ENCODE data around the gene THADA. TPM values are rescaled to one million over a fixed set of nuclear protein-coding genes. Genes with fewer than 3 reads are reported as not detected.

The THADA gene
- total RNA-seq, 1 donor from 2014 or later, result 28.3 TPM

DNA sequence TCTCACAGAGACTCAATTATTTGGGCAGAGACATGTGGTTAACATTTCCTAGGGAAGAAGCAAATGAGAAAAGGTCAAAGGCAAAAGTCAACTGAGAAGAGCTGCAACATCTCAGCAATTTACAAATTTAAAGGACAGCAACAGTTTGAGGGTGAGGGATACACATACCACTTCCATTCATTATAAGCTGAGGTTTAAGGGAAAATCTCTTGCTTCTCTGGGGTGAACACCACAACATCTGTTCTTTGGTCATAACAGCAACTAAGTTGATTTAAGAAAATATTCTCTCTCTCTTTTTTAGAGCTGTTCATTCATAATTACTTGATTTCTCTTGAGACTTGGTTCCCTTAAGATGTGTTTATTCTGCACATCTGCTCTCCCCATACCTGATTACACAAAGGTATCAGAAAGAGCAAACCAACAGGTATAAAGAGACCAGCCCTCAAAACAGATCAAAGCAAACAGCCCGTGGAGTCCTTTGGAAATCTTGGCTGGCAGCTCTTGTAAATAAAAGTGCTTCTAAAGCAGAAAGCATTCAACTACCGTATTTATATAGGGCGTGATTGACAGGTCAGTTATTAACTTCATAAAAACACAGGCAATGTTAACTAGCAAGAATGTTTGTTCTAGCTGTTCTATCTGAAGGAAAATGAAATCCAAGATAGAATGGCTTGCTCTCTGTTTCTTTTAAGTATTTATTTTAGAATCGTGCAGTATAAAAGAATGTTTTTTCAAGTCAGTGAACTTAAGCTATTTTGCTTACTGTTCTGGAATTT lies 132.8 kb downstream of the THADA start:
- no peaks in the 10 kb centered on the region for H3K27me3 Mint-ChIP-seq (ENCODE audit: unreplicated experiment)
- peaks cover 3% of the 10 kb centered on the region for H3K36me3 Mint-ChIP-seq (ENCODE audit: unreplicated experiment)
- DNase-seq (ENCODE audit: extremely low spot score, unreplicated experiment), result no peak
- no peak for TF ChIP-seq CTCF (IDR thresholded peaks at IDR 0.05)
- H3K9me3 Mint-ChIP-seq (ENCODE audit: unreplicated experiment), result no peaks in the 10 kb centered on the region
- H3K4me1 Mint-ChIP-seq (ENCODE audit: unreplicated experiment), result peaks cover 89% of the 10 kb centered on the region
- peak overlapping the region; percentile 40 for H3K4me3 Mint-ChIP-seq (ENCODE audit: unreplicated experiment)
- H3K27ac Mint-ChIP-seq (ENCODE audit: unreplicated experiment), result peak overlapping the region; percentile 93

DNA sequence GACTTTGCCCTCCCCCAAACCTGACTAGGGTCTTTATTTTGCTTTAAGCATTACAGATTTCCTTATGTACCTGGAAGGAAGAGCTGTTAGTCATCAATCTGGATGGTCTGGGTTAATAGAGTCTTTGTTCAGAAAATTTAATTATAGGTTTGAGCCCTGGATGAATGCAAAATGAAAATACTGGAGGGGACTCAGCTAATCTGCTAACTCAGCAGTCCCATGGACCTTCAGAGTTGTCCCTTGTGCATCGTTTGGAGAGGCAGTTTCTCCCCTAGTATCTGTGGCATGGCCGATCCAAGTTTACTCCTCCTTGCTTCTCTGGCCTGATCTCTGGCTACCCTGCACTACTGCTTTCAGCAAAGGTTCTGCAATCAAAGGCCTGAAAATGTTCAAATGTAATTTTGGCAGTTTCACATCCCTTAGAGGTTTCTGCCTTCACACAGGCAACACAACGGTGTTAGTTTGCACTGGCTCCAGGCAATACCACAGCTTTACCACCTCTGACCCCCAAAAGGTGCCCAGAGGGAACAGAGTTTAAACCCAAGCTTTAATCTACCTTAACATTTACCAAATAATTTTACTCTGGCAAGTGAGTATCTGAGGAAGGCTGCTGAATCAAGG lies 134.3 kb downstream of the THADA start:
- peak overlapping the region; percentile 93 for H3K27ac Mint-ChIP-seq (ENCODE audit: unreplicated experiment)
- H3K36me3 Mint-ChIP-seq (ENCODE audit: unreplicated experiment), result peaks cover 3% of the 10 kb centered on the region
- peaks cover 90% of the 10 kb centered on the region for H3K4me1 Mint-ChIP-seq (ENCODE audit: unreplicated experiment)

GRCh38 chr2:43460611-43461365 lies 135.1 kb downstream of the THADA start:
- no peaks in the 10 kb centered on the region for H3K9me3 Mint-ChIP-seq (ENCODE audit: unreplicated experiment)
- DNase-seq (ENCODE audit: extremely low spot score, unreplicated experiment), result no peak
- H3K4me3 Mint-ChIP-seq (ENCODE audit: unreplicated experiment), result no peak overlapping the region
- peak overlapping the region; percentile 93 for H3K27ac Mint-ChIP-seq (ENCODE audit: unreplicated experiment)
- TF ChIP-seq CTCF (IDR thresholded peaks at IDR 0.05), result no peak
- H3K36me3 Mint-ChIP-seq (ENCODE audit: unreplicated experiment), result peaks cover 3% of the 10 kb centered on the region
- peaks cover 90% of the 10 kb centered on the region for H3K4me1 Mint-ChIP-seq (ENCODE audit: unreplicated experiment)
- no peaks in the 10 kb centered on the region for H3K27me3 Mint-ChIP-seq (ENCODE audit: unreplicated experiment)

More for the DNA sequence above, 134.3 kb downstream of the THADA start:
- Mint-ChIP-seq H3K4me3 (ENCODE audit: unreplicated experiment) (no peak overlapping the region), H3K9me3 (ENCODE audit: unreplicated experiment) (no peaks in the 10 kb centered on the region), H3K27me3 (ENCODE audit: unreplicated experiment) (no peaks in the 10 kb centered on the region)
- no peak for DNase-seq (ENCODE audit: extremely low spot score, unreplicated experiment)
- TF ChIP-seq CTCF (IDR thresholded peaks at IDR 0.05), result no peak

DNA sequence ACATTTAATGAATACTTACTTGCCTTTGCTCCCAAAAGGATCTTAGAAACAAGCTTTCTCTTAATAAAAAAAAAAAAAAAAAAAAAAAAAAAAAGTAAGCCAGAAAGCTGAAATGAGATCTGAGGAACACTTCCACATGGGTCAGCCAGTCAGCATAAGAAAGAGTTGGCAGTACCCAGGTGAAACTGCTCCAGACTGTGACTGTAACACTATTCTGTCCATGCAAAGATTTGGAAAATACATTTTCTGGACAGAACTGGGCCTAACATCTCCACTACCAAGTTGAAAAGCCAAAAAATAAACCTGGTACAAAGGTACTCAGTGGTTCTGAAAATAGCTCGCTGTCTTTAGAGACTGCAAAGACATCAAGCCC lies 135.7 kb downstream of the THADA start:
- Mint-ChIP-seq H3K27me3 (ENCODE audit: unreplicated experiment) (no peaks in the 10 kb centered on the region), H3K27ac (ENCODE audit: unreplicated experiment) (peak overlapping the region; percentile 93), H3K9me3 (ENCODE audit: unreplicated experiment) (no peaks in the 10 kb centered on the region), H3K4me3 (ENCODE audit: unreplicated experiment) (no peak overlapping the region), H3K36me3 (ENCODE audit: unreplicated experiment) (peaks cover 3% of the 10 kb centered on the region), H3K4me1 (ENCODE audit: unreplicated experiment) (peaks cover 90% of the 10 kb centered on the region)
- no peak for TF ChIP-seq CTCF (IDR thresholded peaks at IDR 0.05)
- no peak for DNase-seq (ENCODE audit: extremely low spot score, unreplicated experiment)

Data from osteocyte (in vitro differentiated cells).